Measurements from ENCODE around the gene PLB1. TPM values are rescaled to one million over a fixed set of nuclear protein-coding genes. Genes with fewer than 3 reads are reported as not detected.

The PLB1 gene
- polyA plus RNA-seq, 1 donor from 2014 or later, result 2.8 TPM

- H2AFZ ChIP-seq (ENCODE audit: low read depth, low read length), result no peak overlapping the region
- no peaks in the 10 kb centered on the region for H3K9me3 ChIP-seq (ENCODE audit: low read length)
- H3K9me2 ChIP-seq (ENCODE audit: insufficient read depth, low read length), result no peaks in the 10 kb centered on the region
- H3K9ac ChIP-seq (ENCODE audit: low read length), result no peak overlapping the region
- H4K20me1 ChIP-seq (ENCODE audit: insufficient read depth), result no peaks in the 10 kb centered on the region
- no peak overlapping the region for H3K4me2 ChIP-seq (ENCODE audit: low read length)
- H3K27me3 ChIP-seq (ENCODE audit: insufficient read depth, low read depth, low read length), result no peaks in the 10 kb centered on the region
- TF ChIP-seq REST (IDR thresholded peaks at IDR 0.05; ENCODE audit: borderline replicate concordance) (no peak), POLR2AphosphoS5 (IDR thresholded peaks at IDR 0.05) (no peak), EZH2 (IDR thresholded peaks at IDR 0.05; ENCODE audit: borderline replicate concordance, insufficient read depth, low read length, poor library complexity, severe bottlenecking) (no peak), SMC3 (conservative IDR thresholded peaks at IDR 0.05; ENCODE audit: poor library complexity) (no peak), TAF1 (IDR thresholded peaks at IDR 0.05; ENCODE audit: low read depth) (no peak), CTCF (IDR thresholded peaks at IDR 0.05; ENCODE audit: poor library complexity, severe bottlenecking) (no peak), EP300 (conservative IDR thresholded peaks at IDR 0.05; ENCODE audit: poor library complexity, severe bottlenecking) (no peak), MXI1 (conservative IDR thresholded peaks at IDR 0.05; ENCODE audit: poor library complexity, severe bottlenecking) (no peak), RAD21 (conservative IDR thresholded peaks at IDR 0.05) (no peak)
- H3K36me3 ChIP-seq (ENCODE audit: insufficient read depth, low read length), result no peaks in the 10 kb centered on the region
- H3K4me3 ChIP-seq (ENCODE audit: low read length), result no peak overlapping the region
- no peaks in the 10 kb centered on the region for H3K79me2 ChIP-seq (replicated peaks; ENCODE audit: insufficient read depth, low read length)
- H3K27ac ChIP-seq (ENCODE audit: low read length), result no peak overlapping the region
- H3F3A ChIP-seq (ENCODE audit: insufficient read depth, low read length, poor library complexity, severe bottlenecking), result no peaks in the 10 kb centered on the region
Measured at GRCh38 chr2:28662044-28662443, 166.2 kb downstream of the PLB1 start.

GRCh38 chr2:28662468-28663181 lies 166.8 kb downstream of the PLB1 start:
- H2AFZ ChIP-seq (ENCODE audit: low read depth, low read length), result no peak overlapping the region
- no peaks in the 10 kb centered on the region for H3K9me3 ChIP-seq (ENCODE audit: low read length)
- no peak overlapping the region for H3K4me3 ChIP-seq (ENCODE audit: low read length)
- H3K79me2 ChIP-seq (replicated peaks; ENCODE audit: insufficient read depth, low read length), result no peaks in the 10 kb centered on the region
- no peaks in the 10 kb centered on the region for H4K20me1 ChIP-seq (ENCODE audit: insufficient read depth)
- TF ChIP-seq EZH2 (IDR thresholded peaks at IDR 0.05; ENCODE audit: borderline replicate concordance, insufficient read depth, low read length, poor library complexity, severe bottlenecking) (no peak), MXI1 (conservative IDR thresholded peaks at IDR 0.05; ENCODE audit: poor library complexity, severe bottlenecking) (no peak), POLR2AphosphoS5 (IDR thresholded peaks at IDR 0.05) (no peak), SMC3 (conservative IDR thresholded peaks at IDR 0.05; ENCODE audit: poor library complexity) (no peak), TAF1 (IDR thresholded peaks at IDR 0.05; ENCODE audit: low read depth) (no peak), CTCF (IDR thresholded peaks at IDR 0.05; ENCODE audit: poor library complexity, severe bottlenecking) (no peak), REST (IDR thresholded peaks at IDR 0.05; ENCODE audit: borderline replicate concordance) (no peak), RAD21 (conservative IDR thresholded peaks at IDR 0.05) (no peak), EP300 (conservative IDR thresholded peaks at IDR 0.05; ENCODE audit: poor library complexity, severe bottlenecking) (no peak)
- H3K27ac ChIP-seq (ENCODE audit: low read length), result no peak overlapping the region
- no peaks in the 10 kb centered on the region for H3K36me3 ChIP-seq (ENCODE audit: insufficient read depth, low read length)
- no peaks in the 10 kb centered on the region for H3K27me3 ChIP-seq (ENCODE audit: insufficient read depth, low read depth, low read length)
- H3K9ac ChIP-seq (ENCODE audit: low read length), result no peak overlapping the region
- no peak overlapping the region for H3K4me2 ChIP-seq (ENCODE audit: low read length)
- no peaks in the 10 kb centered on the region for H3K9me2 ChIP-seq (ENCODE audit: insufficient read depth, low read length)
- no peaks in the 10 kb centered on the region for H3F3A ChIP-seq (ENCODE audit: insufficient read depth, low read length, poor library complexity, severe bottlenecking)

Measured in neural cell (in vitro differentiated cells).